HG02973 (cell line): ENCODE data around the gene HSD17B14.
A peak's percentile ranks its signal among the peaks of the same experiment; 100 is the strongest.
"Not testable (repeated sequence)": the region's sequence is repeated elsewhere in the genome, so short reads cannot be mapped to it uniquely, and the experiment has no call there.

Source experiments
- ATAC-seq: cut with Tn5 transposase; IDR thresholded peaks from one replicate; pipeline ENCODE4 v1.9.1; 2021; ENCODE audit warnings: moderate library complexity; ENCODE audit not compliant: unreplicated experiment

Gene HSD17B14

DNA sequence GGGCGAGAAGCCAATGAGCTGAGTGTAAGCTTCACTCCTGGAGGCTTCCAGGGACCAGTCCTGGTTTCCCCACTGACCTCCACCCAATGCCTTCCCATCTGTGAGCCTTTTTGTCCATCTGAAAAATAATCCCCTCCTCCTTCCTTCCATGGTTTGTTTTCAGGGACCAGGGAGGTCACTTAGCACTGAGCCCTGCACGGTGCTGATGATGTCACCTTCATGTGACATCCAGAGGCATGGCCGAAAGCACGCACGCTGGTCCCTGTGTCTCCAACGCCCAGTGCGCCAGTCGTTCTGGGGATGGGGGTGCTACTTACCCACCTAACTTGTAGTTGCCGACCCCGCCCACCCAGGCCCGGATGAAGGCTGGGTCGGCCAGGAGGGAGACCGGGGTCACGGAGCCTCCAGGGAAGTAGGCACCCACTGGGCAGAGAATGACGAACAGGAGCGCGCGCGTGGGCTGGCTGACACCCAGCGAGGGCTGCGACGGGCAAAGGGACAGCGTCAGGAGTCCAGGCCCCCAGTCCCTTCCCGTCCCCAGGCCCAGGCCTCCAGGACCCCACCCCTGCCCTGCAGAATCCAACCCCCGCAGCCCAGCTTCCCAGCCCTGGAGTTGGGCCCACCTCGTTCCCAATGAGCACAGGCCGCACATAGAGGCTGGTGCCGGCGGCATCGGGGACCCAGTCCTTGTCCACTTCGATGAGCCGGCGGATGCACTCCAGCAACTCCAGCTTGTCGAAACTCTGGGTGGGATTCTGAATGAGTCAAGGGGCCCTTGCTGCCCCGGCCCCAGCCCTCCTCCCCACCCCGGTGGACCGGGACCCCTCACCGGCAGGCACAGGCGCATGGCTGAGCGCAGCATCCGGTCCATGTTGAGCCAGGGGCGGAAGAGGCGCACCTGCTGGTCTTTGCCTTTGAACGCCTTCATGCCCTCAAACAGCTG is 36.7 kb downstream of the HSD17B14 start:
- no peak for ATAC-seq

DNA sequence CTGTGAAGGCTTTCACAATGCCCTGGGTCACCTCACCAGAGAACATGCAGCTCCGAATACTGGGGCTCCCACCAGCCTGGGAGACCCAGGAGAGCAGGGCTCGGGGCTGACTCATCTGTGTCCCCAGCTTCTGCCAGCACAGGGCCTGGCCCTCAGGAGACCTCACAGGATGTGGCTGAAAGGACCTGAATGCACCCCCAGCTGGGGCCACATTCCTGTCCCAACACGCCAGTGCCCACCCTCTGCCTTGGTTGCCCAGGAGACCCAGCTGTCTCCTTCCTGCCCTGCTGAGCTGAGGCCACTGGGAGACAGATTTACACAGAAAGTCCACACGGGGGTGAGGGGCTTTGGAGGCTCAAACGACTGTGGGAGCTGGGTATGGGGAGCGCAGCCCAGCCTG is 37.4 kb downstream of the HSD17B14 start:
- ATAC-seq = no peak

DNA sequence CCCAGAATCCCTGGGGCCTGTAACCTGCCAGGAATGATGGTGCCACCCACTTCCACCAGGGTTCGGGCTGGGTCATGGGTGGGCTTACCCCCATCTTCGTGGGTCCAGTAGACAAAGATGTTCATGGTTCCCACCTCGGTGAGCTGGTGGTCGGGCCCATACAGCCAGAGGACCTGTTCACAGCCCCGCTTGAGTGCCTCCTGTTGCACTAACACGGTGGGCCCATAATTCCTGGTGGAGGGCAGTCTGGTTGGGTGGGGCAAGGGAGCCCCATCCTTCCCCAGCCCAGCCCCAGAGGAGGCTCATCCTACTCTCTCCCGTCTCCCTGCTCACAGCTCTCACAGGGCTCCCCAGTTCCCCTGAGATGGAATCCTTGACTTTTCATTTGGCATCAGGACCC is 39.2 kb downstream of the HSD17B14 start:
- no peak for ATAC-seq

DNA sequence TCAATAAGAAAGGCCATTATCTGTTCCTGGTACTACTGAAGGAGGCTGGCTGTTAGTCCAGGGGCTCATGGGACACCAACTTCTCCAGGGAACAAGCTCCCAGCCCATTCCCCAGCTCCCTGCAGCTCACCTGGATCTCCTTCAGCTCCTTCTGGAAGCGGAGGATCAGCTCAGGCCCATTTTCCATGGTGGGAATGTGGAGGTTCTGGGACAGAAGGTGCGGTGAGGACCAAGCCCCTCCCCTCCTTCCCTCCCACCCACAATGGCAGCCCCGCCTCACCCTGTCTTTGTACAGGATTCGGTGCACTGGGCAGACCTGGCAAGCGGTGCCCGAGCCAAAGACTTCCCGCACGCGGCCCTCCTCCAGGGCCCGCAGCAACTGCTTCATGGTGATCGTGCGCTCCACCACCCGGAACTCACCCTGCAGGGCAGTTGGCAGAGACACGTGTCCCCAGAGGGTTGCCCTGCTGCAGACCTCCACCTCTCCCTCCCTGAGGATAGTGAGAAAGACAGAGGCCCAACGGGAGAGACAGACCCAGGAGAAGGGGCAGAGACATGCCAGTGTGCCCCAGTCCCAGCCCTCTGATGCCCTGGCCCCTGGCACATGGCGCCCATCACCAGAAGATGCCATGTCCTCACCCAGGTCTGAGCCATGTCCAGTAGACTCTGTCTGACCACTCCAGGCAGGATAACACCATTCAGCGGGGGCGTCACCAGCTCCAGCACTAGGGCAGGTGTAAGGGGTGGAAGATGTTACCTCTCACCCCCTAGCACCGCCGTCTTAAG is 39.8 kb downstream of the HSD17B14 start:
- ATAC-seq = no peak

DNA sequence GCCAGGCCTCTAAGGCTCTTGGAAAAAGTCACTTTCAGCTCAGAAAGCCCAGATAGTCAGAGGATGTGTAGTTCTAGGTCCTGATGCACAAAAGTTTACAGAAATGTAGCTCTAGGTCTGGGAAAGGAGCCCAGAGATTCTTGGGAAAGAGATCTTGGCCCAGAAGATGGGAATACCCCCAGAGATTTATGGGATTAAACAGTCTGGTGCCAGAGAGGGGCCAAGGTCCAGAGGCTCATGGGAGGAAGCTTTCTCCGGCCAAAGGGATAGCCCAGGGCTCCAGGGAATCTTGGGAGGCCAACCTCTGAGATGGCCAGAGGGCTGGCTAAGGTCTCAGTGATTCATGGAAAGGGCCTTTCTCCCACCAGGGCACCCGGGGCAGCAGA is 40.6 kb downstream of the HSD17B14 start:
- no peak for ATAC-seq

DNA sequence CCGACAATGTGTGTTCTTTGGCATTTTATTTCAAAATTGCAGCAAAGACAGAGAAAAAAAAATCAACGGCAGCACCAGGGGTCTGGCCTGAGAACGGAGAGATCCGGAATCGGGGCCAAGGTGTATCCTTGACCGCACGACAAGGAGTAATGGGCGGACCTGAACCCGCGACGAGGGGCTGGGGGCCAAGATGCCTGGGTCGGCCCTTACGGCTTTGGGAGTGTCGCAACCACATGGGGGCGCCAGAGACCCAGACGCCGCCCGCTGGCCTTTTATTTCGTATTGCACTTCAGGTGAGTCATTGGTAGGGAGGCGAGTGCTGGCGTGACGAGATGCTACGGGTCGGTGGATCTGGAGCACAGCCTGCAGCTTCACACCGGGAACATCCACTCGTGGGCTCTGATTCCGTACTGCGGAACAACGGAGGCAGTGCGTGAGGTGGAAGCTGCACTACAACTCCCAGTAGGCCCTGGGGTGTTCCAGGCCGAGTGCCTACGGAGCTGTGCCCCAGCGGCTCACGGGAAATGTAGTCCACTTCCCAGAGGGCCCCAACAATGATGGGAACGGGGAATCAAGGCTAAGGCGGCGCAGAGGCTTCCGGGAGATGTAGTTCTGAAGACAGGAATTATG is 41.1 kb downstream of the HSD17B14 start:
- peak; percentile 73 for ATAC-seq

DNA sequence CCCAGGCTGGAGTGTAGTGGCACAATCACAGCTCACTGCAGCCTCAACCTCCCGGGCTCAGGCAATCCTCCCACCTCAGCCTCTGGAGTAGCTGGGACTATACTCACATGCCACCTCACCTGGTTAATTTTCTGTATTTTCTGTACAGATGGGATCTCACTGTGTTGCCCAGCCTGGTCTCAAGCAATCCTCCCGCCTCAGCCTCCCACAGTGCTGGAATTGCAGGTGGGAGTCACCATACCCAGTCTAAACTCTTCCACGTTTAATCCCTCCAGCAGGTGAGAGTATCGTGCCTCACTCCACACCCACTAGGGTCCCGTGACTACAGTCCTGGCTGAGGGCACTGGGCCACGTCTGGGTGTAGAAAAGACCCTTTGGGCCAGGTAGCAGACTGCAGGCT is 42.0 kb downstream of the HSD17B14 start:
- no peak for ATAC-seq

DNA sequence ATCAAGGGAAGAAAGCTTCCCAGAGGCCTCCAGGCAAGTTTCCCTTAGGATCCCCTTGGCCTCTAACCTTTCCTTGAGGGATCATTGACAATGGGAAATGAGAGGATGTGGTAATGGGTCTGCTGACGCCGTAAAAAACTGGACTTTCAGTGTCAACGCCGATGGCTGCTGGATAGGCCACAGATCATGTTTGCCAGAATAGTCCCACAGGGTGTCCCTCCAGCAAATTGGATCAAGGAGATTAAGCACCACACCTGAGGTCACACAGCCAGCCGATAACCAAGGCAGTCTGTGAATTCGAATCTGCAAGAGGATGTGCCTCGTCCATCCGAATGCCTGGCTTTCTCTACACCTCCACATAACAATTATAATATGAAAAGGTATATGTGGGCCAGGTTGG is 43.0 kb downstream of the HSD17B14 start:
- ATAC-seq = no peak

DNA sequence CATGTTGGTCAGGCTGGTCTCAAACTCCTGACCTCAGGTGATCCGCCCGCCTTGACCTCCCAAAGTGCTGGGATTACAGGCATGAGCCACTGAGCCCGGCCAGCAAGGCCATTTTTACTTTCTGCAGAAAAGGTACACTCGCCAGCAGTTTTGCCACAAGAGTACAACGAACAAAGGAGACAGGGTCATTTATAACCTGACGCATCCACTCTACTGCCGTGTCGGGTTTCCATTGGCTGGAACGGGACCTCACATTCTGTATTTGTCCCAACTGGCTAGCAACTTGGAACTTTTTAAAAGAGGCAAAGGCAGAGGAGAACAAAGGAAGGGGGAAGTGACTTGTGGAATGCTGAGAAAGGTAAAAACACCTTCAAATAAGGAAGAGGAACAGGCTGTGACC is 49.0 kb downstream of the HSD17B14 start:
- not testable (repeated sequence) for ATAC-seq

DNA sequence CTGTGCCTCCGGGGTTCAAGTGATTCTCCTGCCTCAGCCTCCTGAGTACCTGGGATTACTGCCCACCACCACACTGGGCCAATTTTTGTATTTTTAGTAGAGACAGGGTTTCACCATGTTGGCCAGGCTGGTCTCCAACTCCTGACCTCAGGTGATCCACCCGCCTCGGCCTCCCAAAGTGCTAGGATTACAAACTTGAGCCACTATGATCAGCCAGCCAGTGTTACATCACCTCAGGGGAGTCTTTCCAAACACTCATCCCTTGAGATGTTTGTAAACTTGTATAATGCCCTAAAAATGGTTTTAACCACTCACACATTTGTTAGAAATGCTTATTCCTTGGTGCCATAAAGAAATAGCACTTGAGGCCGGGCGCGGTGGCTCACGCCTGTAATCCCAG is 49.9 kb downstream of the HSD17B14 start:
- not testable (repeated sequence) for ATAC-seq

DNA sequence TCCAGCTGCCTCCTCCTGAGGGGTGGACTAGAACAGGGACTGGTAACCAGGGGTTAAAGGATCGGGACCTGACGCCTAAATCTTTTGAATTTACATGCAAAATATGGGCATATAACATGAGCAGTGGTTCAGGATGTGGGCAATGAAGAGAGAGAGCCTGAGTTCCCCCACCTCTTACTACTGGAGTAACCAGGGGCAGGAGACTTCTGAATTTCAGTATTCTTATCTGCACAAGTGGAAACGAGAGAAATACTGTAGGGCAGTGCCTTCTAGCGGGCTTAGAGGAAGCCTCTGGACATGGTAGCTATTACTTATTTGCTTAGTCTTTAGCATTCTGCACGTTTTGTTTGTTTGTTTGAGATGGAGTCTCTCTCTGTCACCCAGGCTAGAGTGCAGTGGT is 51.8 kb downstream of the HSD17B14 start:
- ATAC-seq = no peak

DNA sequence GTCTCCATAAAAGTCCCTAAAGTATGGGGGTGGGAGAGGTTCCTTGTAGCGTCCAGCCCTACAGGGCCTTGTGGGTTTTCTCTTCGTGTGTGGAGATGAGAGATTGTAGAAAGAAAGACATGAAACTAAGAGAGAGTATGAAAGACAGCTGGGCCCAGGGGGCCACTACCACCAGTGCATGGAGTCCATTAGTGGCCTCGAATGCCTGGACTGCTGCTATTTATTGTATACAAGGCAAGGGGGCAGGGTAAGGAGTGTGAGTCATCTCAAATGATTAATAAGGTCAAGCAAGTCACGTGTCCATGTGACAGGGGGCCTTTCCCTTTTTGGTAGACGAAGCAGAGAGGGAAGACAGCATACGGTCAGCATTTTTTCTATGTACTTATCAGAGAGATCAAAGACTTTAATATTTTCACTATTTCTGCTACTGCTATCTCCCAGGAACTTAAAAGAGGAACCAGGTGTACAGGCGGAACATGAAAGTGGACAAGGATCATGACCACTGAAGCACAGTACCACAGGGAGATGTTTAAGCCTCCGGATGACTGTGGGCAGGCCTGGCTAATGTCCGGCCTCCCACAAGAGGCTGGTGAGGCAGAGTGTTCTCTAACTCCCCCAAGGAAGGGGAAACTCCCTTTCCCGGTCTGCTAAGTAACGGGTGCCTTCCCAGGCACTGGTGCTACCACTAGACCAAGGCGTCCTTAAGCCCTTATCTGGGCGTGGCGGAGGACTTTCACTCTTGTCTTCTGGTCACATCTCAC is 55.5 kb downstream of the HSD17B14 start:
- ATAC-seq = no peak

DNA sequence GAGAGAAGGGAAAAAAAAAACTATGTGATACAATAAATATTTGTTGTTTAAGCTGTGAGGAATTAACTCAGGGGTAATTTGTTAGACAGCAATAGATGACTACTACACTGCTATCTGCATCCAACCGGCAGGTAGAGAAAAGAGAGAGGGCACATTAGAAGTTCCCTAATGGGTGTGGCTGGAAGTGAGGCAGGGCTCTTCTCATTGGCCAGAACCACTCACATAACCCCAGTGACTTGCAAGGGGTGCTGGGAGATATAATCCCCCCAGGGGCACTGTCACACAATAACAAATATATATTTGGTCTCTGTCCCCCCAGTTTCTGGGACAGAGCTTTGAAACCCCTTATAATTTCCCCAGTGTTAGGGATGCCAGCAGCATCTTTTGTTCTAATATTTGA is 56.7 kb downstream of the HSD17B14 start:
- no peak for ATAC-seq

DNA sequence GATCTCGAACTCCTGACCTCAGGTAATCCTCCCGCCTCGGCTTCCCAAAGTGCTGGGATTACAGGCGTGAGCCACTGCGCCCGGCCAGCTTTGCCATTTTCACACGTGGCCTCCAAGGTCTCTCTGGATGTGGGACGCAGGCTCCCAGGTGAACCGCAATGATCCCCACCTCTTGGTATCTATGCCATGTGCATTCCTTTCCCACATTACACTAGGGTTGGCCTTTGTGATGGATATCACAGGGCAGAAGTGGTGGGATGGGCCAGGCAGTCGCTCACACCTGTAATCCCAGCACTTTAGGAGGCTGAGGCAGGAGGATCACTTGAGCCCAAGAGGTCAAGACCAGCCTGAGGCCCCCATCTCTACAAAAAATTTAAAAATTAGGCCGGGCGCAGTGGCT is 58.6 kb downstream of the HSD17B14 start:
- no peak for ATAC-seq

DNA sequence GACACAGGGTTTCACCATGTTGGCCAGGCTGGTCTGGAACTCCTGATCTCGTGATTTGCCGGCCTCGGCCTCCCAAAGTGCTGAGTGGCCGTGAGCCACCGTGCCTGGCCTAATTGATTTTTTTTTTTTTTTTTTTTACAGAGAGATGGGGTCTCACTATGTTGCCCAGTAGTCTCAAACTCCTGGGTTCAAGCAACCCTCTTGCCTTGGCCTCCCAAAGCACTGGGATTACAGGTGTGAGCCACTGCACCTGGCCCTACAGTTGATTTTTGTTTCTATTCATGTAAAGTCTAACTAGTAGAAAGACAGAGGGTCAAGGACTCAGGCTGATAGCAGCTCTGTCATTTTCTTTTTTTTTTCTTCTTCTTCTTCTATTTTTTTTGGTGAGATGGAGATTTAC is 59.2 kb downstream of the HSD17B14 start:
- no peak for ATAC-seq

DNA sequence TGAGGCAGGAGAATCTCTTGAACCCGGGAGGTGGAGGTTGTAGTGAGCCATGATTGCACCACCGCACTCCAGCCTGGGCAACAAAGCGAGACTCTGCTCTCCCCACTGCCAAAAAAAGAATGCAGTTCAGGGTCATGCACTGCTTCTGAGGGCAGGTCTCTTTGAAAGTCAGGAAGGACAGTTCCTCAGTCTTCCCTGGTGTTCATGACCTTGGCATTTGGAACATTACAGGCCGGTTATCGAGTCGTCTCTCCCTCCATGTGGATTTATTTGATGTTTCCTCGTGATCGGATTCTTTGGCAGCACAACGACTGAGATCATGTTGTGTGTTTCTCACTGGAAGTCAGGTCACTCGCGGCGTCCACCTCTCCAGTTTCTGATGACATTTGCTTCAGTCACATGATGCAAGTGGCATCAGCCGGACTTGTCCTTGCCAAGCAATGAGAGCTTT is 63.8 kb downstream of the HSD17B14 start:
- no peak for ATAC-seq

DNA sequence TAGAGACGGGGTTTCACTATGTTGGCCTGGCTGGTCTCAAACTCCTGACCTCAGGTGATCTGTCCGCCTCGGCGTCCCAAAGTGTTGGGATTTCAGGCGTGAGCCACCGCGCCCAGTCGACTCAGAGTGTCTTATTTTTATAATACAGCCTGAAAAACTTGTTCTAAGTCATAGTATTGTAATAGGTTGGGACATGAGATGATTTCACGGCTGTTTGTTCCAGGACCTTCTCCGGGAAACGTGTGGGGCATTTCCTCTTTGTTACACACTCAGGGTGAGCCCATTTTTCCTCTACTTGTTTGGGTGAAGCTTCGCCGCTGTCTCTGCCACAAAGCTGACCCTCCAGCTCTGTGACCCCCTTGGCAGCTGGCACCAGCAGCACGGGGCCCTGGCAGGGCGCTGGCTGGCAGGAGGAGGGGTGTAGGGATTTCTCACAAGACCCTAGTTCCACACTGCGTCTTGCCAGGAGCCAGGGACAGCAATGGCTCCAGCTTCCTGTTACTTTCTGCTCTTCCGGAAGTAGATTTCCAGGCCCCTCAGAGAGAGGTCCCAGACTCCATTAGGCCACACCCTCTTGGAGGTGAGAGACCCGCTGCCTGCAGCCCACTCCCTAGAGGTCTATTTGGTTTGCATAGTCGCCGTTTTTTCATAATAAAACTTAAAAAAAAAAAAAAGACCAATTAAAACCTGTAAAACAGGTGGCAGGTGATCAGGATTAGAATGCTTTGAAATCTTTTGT is 65.4 kb downstream of the HSD17B14 start:
- ATAC-seq = no peak

DNA sequence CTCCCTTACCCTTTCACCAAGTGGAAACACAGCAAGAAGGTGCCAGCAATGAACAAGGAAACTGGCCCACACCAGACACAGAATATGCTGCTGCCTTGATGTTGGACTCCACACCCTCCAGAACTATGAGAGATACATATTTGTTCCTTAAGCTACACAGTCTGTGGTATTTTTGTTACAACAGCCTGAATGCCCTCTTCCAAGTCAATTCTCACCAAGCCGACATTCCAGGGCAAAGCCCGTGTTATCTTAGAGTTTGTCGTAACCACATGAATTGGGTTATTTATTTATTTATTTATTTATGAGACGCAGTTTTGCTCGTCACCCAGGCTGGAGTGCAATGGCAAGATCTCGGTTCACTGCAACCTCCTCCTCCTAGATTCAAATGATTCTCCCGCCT is 66.0 kb downstream of the HSD17B14 start:
- no peak for ATAC-seq

DNA sequence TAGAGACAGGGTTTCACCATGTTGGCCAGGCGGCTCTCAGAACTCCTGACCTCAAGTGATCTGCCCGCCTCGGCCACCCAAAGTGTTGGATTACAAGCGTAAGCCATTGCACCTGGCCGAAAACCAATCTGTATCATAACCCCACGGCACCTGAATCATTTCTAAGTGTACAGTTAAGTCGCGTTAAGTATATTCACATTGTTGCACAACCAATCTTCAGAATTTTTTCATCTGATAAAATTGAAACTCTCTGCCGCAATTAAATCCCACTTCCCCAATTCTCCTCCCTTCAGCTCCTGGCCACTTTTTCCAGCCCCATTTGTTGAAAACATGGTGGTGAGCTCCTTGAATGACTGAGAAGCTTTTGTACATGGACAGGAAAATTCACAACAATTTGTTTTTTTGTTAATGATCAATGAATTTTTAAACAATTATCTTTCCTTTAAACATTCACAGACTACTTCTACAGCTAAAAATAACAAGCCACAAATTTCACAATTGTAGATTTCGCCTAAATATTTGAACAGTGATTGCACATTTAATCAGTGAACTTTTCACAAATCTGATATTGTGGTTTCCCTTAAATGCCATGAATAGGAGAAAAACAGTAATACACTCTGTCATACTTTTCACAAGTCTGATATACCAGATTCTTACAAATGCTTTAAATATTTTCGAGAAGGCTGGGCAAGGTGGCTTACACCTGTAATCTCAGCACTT is 67.1 kb downstream of the HSD17B14 start:
- no peak for ATAC-seq
